Uterus (tissue), 4 donors: ENCODE measurements around the gene ATR. TPM values are rescaled to one million over a fixed set of nuclear protein-coding genes. Genes with fewer than 3 reads are reported as not detected.

Experiments used
- DNase-seq, 2 donors: peaks; one replicate each; pipeline ENCODE4 v3.0.0-alpha.2; 2019 to 2020
- H3K27ac ChIP-seq, 2 donors: fragments of 200-600 bp; sonication (generic); 1 replicate in 1 of 2; 2 replicates in 1 of 2; pipeline ENCODE4 v1.5.1; 2016 to 2018
- H3K27me3 ChIP-seq, 2 donors: fragments of 200-600 bp; sonication (generic); one replicate each; pipeline ENCODE4 v1.5.1; 2018 to 2019; ENCODE audit warnings: control low read depth in 1 of 2
- H3K36me3 ChIP-seq, 2 donors: fragments of 200-600 bp; sonication (generic); one replicate each; pipeline ENCODE4 v1.5.1; 2019; ENCODE audit warnings: control low read depth in 1 of 2
- H3K4me1 ChIP-seq, 2 donors: fragments of 200-600 bp; sonication (generic); one replicate each; pipeline ENCODE4 v1.5.1; 2018 to 2019; ENCODE audit warnings: control low read depth in 1 of 2
- H3K4me3 ChIP-seq, 2 donors: fragments of 200-600 bp; sonication (generic); 1 replicate in 1 of 2; 2 replicates in 1 of 2; pipeline ENCODE4 v1.5.1; 2018 to 2019; ENCODE audit warnings: mild to moderate bottlenecking in 1 of 2
- H3K9me3 ChIP-seq, 2 donors: fragments of 200-600 bp; sonication (generic); one replicate each; pipeline ENCODE4 v1.5.1; 2019; ENCODE audit warnings: control low read depth in 1 of 2
- CTCF ChIP-seq, 4 experiments: fragments of 200-600 bp in 2 of 4; fragments of 450-650 bp in 2 of 4; sonication (generic) in 2 of 4; IDR thresholded peaks; one replicate each; pipeline ENCODE4 v1.5.1; 2016 to 2019; ENCODE audit warnings: antibody characterized with exemption in 4 of 4, mild to moderate bottlenecking in 2 of 4, moderate library complexity in 1 of 4
- POLR2A ChIP-seq, 2 donors: fragments of 450-650 bp; IDR thresholded peaks; one replicate each; pipeline ENCODE4 v1.6.1; 2016; ENCODE audit warnings: antibody characterized with exemption in 2 of 2, mild to moderate bottlenecking in 1 of 2, moderate library complexity in 1 of 2
- intact Hi-C: fragments of 100-400 bp; cut with DNase I; formaldehyde crosslinking; loops from one replicate; pipeline ENCODE4 v1.15.1; 2023; ENCODE audit warnings: low total_unique reads
- total RNA-seq, 4 donors: library from RNA; depleted of rRNA in 3 of 4; stranded (reverse); fragments of >200 nt in 3 of 4; gene quantifications; one replicate each; pipeline versions ENCODE4 v1.1.0 to v1.2.4, GENCODE V29; 2014 to 2023
- donor health status: DM: yes; HTN: yes; CAD: no.

Gene ATR
- total RNA-seq, 4 donors from 2014 or later: 18.4 to 50.5 (median 31.1) TPM

DNA sequence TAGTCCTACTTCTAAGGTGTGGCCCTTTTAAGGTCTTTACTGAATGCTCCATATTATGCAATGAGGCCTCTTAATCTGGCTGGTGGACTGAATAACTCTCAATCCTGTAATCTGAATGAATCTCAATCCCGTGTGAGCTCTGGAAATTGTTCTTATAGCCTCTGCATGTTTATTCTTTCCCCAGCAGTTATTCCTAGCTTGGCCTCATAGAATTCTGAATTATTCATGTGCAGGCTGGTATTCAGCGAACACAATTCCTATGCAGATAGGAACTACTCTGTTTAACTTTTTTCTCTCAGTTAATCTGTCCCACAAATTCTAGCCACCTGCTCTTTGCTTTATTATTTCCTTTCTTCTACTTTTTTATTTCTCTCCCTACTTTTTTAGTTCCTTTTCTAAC is 86.3 kb downstream of the ATR start:
- Histone ChIP-seq H3K4me3 (no peak overlapping the region), H3K36me3 (no peaks in the 10 kb centered on the region), H3K4me1 (no peaks in the 10 kb centered on the region), H3K9me3 (no peaks in the 10 kb centered on the region), H3K27me3 (no peaks in the 10 kb centered on the region), H3K27ac (no peak overlapping the region)
- intact Hi-C loops: no loop called here
- DNase-seq: no peak
- no peak for TF ChIP-seq POLR2A (IDR thresholded peaks at IDR 0.05)
- TF ChIP-seq CTCF (IDR thresholded peaks at IDR 0.05): no peak

- TF ChIP-seq CTCF (IDR thresholded peaks at IDR 0.05) (no peak), POLR2A (IDR thresholded peaks at IDR 0.05) (no peak)
- H3K9me3 ChIP-seq: no peaks in the 10 kb centered on the region
- H3K36me3 ChIP-seq: no peaks in the 10 kb centered on the region
- H3K27me3 ChIP-seq: no peaks in the 10 kb centered on the region
- no peaks in the 10 kb centered on the region for H3K4me1 ChIP-seq
- H3K4me3 ChIP-seq: no peak overlapping the region
- no peak overlapping the region for H3K27ac ChIP-seq
- intact Hi-C loops: no loop called here
- DNase-seq: no peak
These were observed 88.8 kb downstream of the ATR start for GRCh38 chr3:142489572-142490323.

GRCh38 chr3:142484912-142485435 is 93.6 kb downstream of the ATR start:
- intact Hi-C loops: no loop called here
- Histone ChIP-seq H3K4me1 (no peaks in the 10 kb centered on the region), H3K27ac (no peak overlapping the region), H3K4me3 (no peak overlapping the region), H3K9me3 (peaks cover 0 to 13% of the 10 kb centered on the region in 2 donors), H3K36me3 (no peaks in the 10 kb centered on the region), H3K27me3 (no peaks in the 10 kb centered on the region)
- TF ChIP-seq CTCF (IDR thresholded peaks at IDR 0.05) (no peak), POLR2A (IDR thresholded peaks at IDR 0.05) (no peak)
- no peak for DNase-seq

DNA sequence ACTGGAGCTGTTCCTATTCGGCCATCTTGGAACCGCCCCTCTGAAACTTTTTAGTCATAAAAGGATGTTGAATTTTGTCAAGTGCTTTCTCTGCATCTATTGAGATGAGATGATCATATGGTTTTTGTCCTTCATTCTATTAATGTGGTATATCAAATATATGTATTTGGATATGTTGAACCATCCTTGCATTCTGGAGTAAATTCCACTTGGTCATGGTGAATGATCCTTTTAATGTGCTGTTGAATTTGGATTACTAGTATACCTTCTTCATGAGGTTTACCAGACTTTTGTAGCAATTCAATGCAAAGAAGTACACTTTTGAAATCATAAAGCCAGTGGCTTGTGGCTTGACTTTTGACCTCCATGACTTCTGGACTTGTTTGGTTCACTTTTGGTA is 97.3 kb downstream of the ATR start:
- TF ChIP-seq POLR2A (IDR thresholded peaks at IDR 0.05): no peak
- no peak for TF ChIP-seq CTCF (IDR thresholded peaks at IDR 0.05)
- H3K27ac ChIP-seq: no peak overlapping the region
- no peaks in the 10 kb centered on the region for H3K27me3 ChIP-seq
- intact Hi-C loops: no loop called here
- H3K9me3 ChIP-seq: peaks cover 0 to 13% of the 10 kb centered on the region in 2 donors
- no peaks in the 10 kb centered on the region for H3K36me3 ChIP-seq
- H3K4me3 ChIP-seq: no peak overlapping the region
- no peaks in the 10 kb centered on the region for H3K4me1 ChIP-seq
- DNase-seq: no peak

GRCh38 chr3:142470826-142471225 is 107.7 kb downstream of the ATR start:
- H3K4me3 ChIP-seq: no peak overlapping the region
- TF ChIP-seq POLR2A (IDR thresholded peaks at IDR 0.05) (no peak), CTCF (IDR thresholded peaks at IDR 0.05) (no peak)
- H3K4me1 ChIP-seq: no peaks in the 10 kb centered on the region
- no peaks in the 10 kb centered on the region for H3K27me3 ChIP-seq
- intact Hi-C loops: no loop called here
- H3K27ac ChIP-seq: no peak overlapping the region
- peaks cover 0 to 6% of the 10 kb centered on the region in 2 donors for H3K9me3 ChIP-seq
- DNase-seq: no peak
- no peaks in the 10 kb centered on the region for H3K36me3 ChIP-seq
